ENCODE measurements around the gene WNT8B. TPM values are rescaled to one million over a fixed set of nuclear protein-coding genes. Genes with fewer than 3 reads are reported as not detected.
A peak's percentile ranks its signal among the peaks of the same experiment; 100 is the strongest.

The WNT8B gene
- total and polyA plus RNA-seq, 2 experiments from 2014 or later: not detected

DNA sequence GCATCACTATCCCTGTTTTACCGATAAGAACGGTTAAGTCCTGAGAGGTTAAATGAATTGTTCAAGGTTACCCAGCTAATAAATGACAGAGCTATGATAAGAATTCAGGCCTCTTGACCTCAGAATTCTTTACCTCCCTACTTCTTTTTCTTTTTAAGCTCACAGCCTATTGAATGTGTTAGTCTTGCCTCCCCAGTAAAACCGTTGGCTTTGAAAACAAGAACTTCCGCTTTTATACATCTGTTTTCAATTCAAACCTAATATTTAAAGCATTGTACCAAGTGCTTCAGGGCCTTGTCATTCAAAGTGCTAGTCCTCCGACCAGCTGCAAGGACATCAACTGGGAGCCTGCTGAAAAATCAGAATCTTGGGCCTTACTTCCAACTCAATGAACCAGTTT lies 41.3 kb downstream of the WNT8B start:
- Histone ChIP-seq H3K4me1 (ENCODE audit: low read depth) (peaks cover 10% of the 10 kb centered on the region), H3K27ac (peak overlapping the region; percentile 78), H3K36me3 (peaks cover 19% of the 10 kb centered on the region), H3K9me3 (ENCODE audit: low read depth) (no peaks in the 10 kb centered on the region), H3K27me3 (no peaks in the 10 kb centered on the region), H3K4me3 (no peak overlapping the region)
- DNase-seq (ENCODE audit: low read depth in 1 of 2, low spot score in 1 of 2): peak; percentile 8 to 46
- TF ChIP-seq CTCF (IDR thresholded peaks at IDR 0.05; ENCODE audit: low read depth, low read length): no peak

- TF ChIP-seq CTCF (IDR thresholded peaks at IDR 0.05; ENCODE audit: low read depth, low read length): no peak
- no peaks in the 10 kb centered on the region for H3K9me3 ChIP-seq (ENCODE audit: low read depth)
- no peaks in the 10 kb centered on the region for H3K27me3 ChIP-seq
- no peak for DNase-seq (ENCODE audit: low read depth in 1 of 2, low spot score in 1 of 2)
- no peak overlapping the region for H3K4me3 ChIP-seq
- peaks cover 14% of the 10 kb centered on the region for H3K36me3 ChIP-seq
- no peak overlapping the region for H3K27ac ChIP-seq
- H3K4me1 ChIP-seq (ENCODE audit: low read depth): peaks cover 10% of the 10 kb centered on the region
Observed at GRCh38 chr10:100505164-100505563, 42.4 kb downstream of the WNT8B start.

GRCh38 chr10:100506596-100507356 lies 44.0 kb downstream of the WNT8B start:
- H3K4me1 ChIP-seq (ENCODE audit: low read depth): peaks cover 10% of the 10 kb centered on the region
- H3K4me3 ChIP-seq: no peak overlapping the region
- no peaks in the 10 kb centered on the region for H3K27me3 ChIP-seq
- no peaks in the 10 kb centered on the region for H3K9me3 ChIP-seq (ENCODE audit: low read depth)
- no peak overlapping the region for H3K27ac ChIP-seq
- H3K36me3 ChIP-seq: peaks cover 11% of the 10 kb centered on the region
- no peak for TF ChIP-seq CTCF (IDR thresholded peaks at IDR 0.05; ENCODE audit: low read depth, low read length)
- peak in 1 of 2 donors; percentile 7 for DNase-seq (ENCODE audit: low read depth in 1 of 2, low spot score in 1 of 2)

GRCh38 chr10:100507357-100507732 lies 44.5 kb downstream of the WNT8B start:
- H3K4me1 ChIP-seq (ENCODE audit: low read depth): peaks cover 14% of the 10 kb centered on the region
- no peak for DNase-seq (ENCODE audit: low read depth in 1 of 2, low spot score in 1 of 2)
- H3K36me3 ChIP-seq: peaks cover 7% of the 10 kb centered on the region
- no peak for TF ChIP-seq CTCF (IDR thresholded peaks at IDR 0.05; ENCODE audit: low read depth, low read length)
- no peak overlapping the region for H3K4me3 ChIP-seq
- H3K27ac ChIP-seq: no peak overlapping the region
- H3K9me3 ChIP-seq (ENCODE audit: low read depth): no peaks in the 10 kb centered on the region
- H3K27me3 ChIP-seq: no peaks in the 10 kb centered on the region

GRCh38 chr10:100508266-100508665 lies 45.5 kb downstream of the WNT8B start:
- Histone ChIP-seq H3K36me3 (peaks cover 7% of the 10 kb centered on the region), H3K9me3 (ENCODE audit: low read depth) (no peaks in the 10 kb centered on the region), H3K27ac (no peak overlapping the region), H3K4me1 (ENCODE audit: low read depth) (peaks cover 19% of the 10 kb centered on the region), H3K4me3 (no peak overlapping the region), H3K27me3 (no peaks in the 10 kb centered on the region)
- DNase-seq (ENCODE audit: low read depth in 1 of 2, low spot score in 1 of 2): no peak
- TF ChIP-seq CTCF (IDR thresholded peaks at IDR 0.05; ENCODE audit: low read depth, low read length): no peak
